ENCODE results near the gene OTOP3.

The OTOP3 gene

DNA sequence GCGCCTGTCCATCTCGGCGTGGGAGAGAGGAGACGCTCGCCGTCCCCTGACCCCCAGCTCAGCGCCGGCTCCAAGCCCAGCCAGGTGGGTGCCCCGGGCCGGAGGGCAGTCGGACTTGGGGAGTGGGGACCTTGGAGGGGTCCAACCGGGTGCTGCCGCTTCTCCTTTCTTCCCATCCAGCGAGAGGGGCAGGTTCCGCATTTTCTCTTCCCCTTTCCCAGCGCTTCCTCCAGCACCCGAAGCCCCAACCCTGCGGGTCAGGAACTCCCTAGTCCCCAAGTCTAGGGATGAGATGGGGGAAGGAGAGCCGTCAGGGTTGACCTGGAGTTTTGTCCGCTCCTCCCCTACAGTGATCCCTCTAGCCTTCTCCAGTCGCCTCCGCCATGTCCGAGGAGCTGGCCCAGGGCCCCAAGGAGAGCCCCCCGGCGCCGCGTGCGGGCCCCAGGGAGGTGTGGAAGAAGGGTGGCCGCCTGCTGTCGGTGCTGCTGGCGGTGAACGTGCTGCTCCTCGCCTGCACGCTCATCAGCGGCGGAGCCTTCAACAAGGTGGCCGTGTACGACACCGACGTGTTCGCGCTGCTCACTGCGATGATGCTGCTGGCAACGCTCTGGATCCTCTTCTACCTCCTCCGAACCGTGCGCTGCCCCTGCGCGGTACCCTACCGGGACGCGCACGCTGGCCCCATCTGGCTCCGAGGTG lies 11.3 kb upstream of the OTOP3 start, which contains the start of gene OTOP2:
TSS of gene OTOP2 (plus strand) at position 24 of the 699 bp plus-strand sequence. CDS start at position 384, 360 bp downstream.
- TF ChIP-seq, protein P1, sequence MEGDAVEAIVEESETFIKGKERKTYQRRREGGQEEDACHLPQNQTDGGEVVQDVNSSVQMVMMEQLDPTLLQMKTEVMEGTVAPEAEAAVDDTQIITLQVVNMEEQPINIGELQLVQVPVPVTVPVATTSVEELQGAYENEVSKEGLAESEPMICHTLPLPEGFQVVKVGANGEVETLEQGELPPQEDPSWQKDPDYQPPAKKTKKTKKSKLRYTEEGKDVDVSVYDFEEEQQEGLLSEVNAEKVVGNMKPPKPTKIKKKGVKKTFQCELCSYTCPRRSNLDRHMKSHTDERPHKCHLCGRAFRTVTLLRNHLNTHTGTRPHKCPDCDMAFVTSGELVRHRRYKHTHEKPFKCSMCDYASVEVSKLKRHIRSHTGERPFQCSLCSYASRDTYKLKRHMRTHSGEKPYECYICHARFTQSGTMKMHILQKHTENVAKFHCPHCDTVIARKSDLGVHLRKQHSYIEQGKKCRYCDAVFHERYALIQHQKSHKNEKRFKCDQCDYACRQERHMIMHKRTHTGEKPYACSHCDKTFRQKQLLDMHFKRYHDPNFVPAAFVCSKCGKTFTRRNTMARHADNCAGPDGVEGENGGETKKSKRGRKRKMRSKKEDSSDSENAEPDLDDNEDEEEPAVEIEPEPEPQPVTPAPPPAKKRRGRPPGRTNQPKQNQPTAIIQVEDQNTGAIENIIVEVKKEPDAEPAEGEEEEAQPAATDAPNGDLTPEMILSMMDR (IDR thresholded peaks at IDR 0.05; ENCODE audit: insufficient read depth, low read length, poor library complexity, severe bottlenecking) = no peak
- TF ChIP-seq EZH2phosphoT487 (conservative IDR thresholded peaks at IDR 0.05; ENCODE audit: low read length) = no peak
- H3K27ac ChIP-seq (ENCODE audit: low read depth, low read length) = no peak within 1 kb of the TSS
- no peaks in the 10 kb centered on the region for H3F3A ChIP-seq (ENCODE audit: insufficient read depth)
- H3K9me3 ChIP-seq (ENCODE audit: insufficient read depth, low read length) = no peaks in the 10 kb centered on the region
- no peaks in the 10 kb centered on the region for H4K20me1 ChIP-seq (ENCODE audit: low read depth, low read length)
- H3K4me3 ChIP-seq (ENCODE audit: insufficient read depth, low read length, poor library complexity, severe bottlenecking) = no peak within 1 kb of the TSS
- no peak within 1 kb of the TSS for H3K9ac ChIP-seq (ENCODE audit: low read length)
- no peaks in the 10 kb centered on the region for H3K27me3 ChIP-seq (ENCODE audit: low read length)
- H3K79me2 ChIP-seq (ENCODE audit: insufficient read depth, low read length) = no peaks in the 10 kb centered on the region
- H2AFZ ChIP-seq (ENCODE audit: low read depth, low read length, severe bottlenecking) = no peak within 1 kb of the TSS
- no peaks in the 10 kb centered on the region for H3K36me3 ChIP-seq (ENCODE audit: low read length)
- no peaks in the 10 kb centered on the region for H3K9me2 ChIP-seq (replicated peaks; ENCODE audit: insufficient read depth, low read length)
- H3K4me2 ChIP-seq (ENCODE audit: low read depth, low read length, poor library complexity, severe bottlenecking) = no peak within 1 kb of the TSS

DNA sequence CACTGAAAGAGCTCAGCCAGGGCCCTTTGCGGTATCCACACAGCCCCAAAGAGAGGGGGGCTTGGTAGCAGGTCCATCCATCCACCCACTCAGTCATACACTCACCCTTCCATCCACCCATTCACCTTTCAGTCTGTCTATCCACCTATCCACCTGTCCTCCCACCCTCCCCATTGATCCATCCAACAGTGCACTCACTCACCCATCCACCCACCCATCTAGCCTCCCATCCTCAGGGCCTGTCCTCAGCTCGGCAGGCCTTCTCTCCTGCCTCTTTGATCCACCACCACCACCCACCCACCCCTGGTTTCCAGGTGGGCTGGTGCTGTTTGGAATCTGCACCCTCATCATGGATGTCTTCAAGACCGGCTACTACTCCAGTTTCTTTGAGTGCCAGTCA lies 10.5 kb upstream of the OTOP3 start:
- Histone ChIP-seq H4K20me1 (ENCODE audit: low read depth, low read length) (no peaks in the 10 kb centered on the region), H3K9me2 (replicated peaks; ENCODE audit: insufficient read depth, low read length) (no peaks in the 10 kb centered on the region), H3K9ac (ENCODE audit: low read length) (no peak overlapping the region), H3K79me2 (ENCODE audit: insufficient read depth, low read length) (no peaks in the 10 kb centered on the region), H2AFZ (ENCODE audit: low read depth, low read length, severe bottlenecking) (no peak overlapping the region), H3K27ac (ENCODE audit: low read depth, low read length) (no peak overlapping the region), H3K27me3 (ENCODE audit: low read length) (no peaks in the 10 kb centered on the region), H3K4me3 (ENCODE audit: insufficient read depth, low read length, poor library complexity, severe bottlenecking) (no peak overlapping the region), H3K9me3 (ENCODE audit: insufficient read depth, low read length) (no peaks in the 10 kb centered on the region), H3K36me3 (ENCODE audit: low read length) (no peaks in the 10 kb centered on the region), H3K4me2 (ENCODE audit: low read depth, low read length, poor library complexity, severe bottlenecking) (no peak overlapping the region), H3F3A (ENCODE audit: insufficient read depth) (no peaks in the 10 kb centered on the region)
- no peak for TF ChIP-seq EZH2phosphoT487 (conservative IDR thresholded peaks at IDR 0.05; ENCODE audit: low read length)
- TF ChIP-seq, protein P1 (IDR thresholded peaks at IDR 0.05; ENCODE audit: insufficient read depth, low read length, poor library complexity, severe bottlenecking) = no peak

DNA sequence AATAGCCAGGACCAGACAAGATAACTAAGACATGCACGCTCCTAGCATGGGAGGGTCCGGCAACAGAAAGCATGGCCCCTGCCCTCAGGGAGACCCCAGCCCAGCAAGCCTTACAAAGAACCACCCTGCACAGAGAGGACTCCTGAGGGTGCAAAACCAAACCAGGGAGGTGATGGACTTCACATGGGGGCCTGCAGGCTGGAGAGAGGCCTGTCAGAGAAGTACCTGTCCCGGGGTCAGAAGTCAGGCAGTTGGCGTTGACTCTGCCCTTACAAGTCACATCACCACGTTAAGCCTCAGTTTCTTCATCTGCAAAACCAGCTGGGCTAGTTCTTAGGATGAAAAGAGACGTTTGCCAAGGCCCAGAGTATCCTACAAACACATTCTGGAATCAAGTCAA lies 6.9 kb upstream of the OTOP3 start:
- no peak for TF ChIP-seq EZH2phosphoT487 (conservative IDR thresholded peaks at IDR 0.05; ENCODE audit: low read length)
- TF ChIP-seq, protein P1 (IDR thresholded peaks at IDR 0.05; ENCODE audit: insufficient read depth, low read length, poor library complexity, severe bottlenecking) = no peak
- Histone ChIP-seq H3K27ac (ENCODE audit: low read depth, low read length) (no peak overlapping the region), H4K20me1 (ENCODE audit: low read depth, low read length) (no peaks in the 10 kb centered on the region), H2AFZ (ENCODE audit: low read depth, low read length, severe bottlenecking) (no peak overlapping the region), H3K36me3 (ENCODE audit: low read length) (no peaks in the 10 kb centered on the region), H3K27me3 (ENCODE audit: low read length) (no peaks in the 10 kb centered on the region), H3K9me2 (replicated peaks; ENCODE audit: insufficient read depth, low read length) (no peaks in the 10 kb centered on the region), H3K4me2 (ENCODE audit: low read depth, low read length, poor library complexity, severe bottlenecking) (no peak overlapping the region), H3K9me3 (ENCODE audit: insufficient read depth, low read length) (no peaks in the 10 kb centered on the region), H3K9ac (ENCODE audit: low read length) (no peak overlapping the region), H3F3A (ENCODE audit: insufficient read depth) (no peaks in the 10 kb centered on the region), H3K79me2 (ENCODE audit: insufficient read depth, low read length) (no peaks in the 10 kb centered on the region), H3K4me3 (ENCODE audit: insufficient read depth, low read length, poor library complexity, severe bottlenecking) (no peak overlapping the region)

All from SU-DHL-6 (cell line).